Memory B cell (primary cell): ENCODE results near the gene LRRC3.

Experiments
- ATAC-seq: fragments of 150-1000 bp; cut with Tn5 transposase; 2 replicates; pipeline ENCODE4 v1.10.0; 2021; ENCODE audit warnings: low read depth, mild to moderate bottlenecking, moderate library complexity
- DNase-seq, 2 donors: peaks; one replicate each; pipeline ENCODE4 v3.0.0; 2022; ENCODE audit warnings: low spot score in 2 of 2
- H3K27ac Mint-ChIP-seq: one replicate; pipeline ENCODE4 v1.8.0; 2022; ENCODE audit warnings: mild to moderate bottlenecking, moderate library complexity, mixed read lengths
- H3K27me3 Mint-ChIP-seq: one replicate; pipeline ENCODE4 v1.8.0; 2022; ENCODE audit warnings: mixed read lengths
- H3K36me3 Mint-ChIP-seq: one replicate; pipeline ENCODE4 v1.8.0; 2022; ENCODE audit warnings: mild to moderate bottlenecking, mixed read lengths
- H3K4me1 Mint-ChIP-seq: one replicate; pipeline ENCODE4 v1.8.0; 2022; ENCODE audit warnings: mixed read lengths
- H3K4me3 Mint-ChIP-seq: one replicate; pipeline ENCODE4 v1.8.0; 2022; ENCODE audit warnings: mild to moderate bottlenecking, moderate library complexity, mixed read lengths
- H3K9me3 Mint-ChIP-seq: one replicate; pipeline ENCODE4 v1.8.0; 2022; ENCODE audit warnings: mixed read lengths

LRRC3 gene

GRCh38 chr21:44480200-44481053 lies 25.1 kb downstream of the LRRC3 start:
- H3K27ac Mint-ChIP-seq, result no peak overlapping the region
- H3K36me3 Mint-ChIP-seq, result no peaks in the 10 kb centered on the region
- no peak overlapping the region for H3K4me3 Mint-ChIP-seq
- no peaks in the 10 kb centered on the region for H3K9me3 Mint-ChIP-seq
- peaks cover 10% of the 10 kb centered on the region for H3K27me3 Mint-ChIP-seq
- ATAC-seq (no peak), DNase-seq (no peak)
- H3K4me1 Mint-ChIP-seq, result peaks cover 5% of the 10 kb centered on the region

- no peak for DNase-seq
Observed at GRCh38 chr21:44482581-44483287, 27.4 kb downstream of the LRRC3 start.

GRCh38 chr21:44483288-44484237 lies 28.3 kb downstream of the LRRC3 start:
- DNase-seq (no peak), ATAC-seq (no peak)
- peaks cover 5% of the 10 kb centered on the region for H3K4me1 Mint-ChIP-seq
- H3K27me3 Mint-ChIP-seq, result peaks cover 10% of the 10 kb centered on the region
- H3K4me3 Mint-ChIP-seq, result no peak overlapping the region
- no peaks in the 10 kb centered on the region for H3K36me3 Mint-ChIP-seq
- no peak overlapping the region for H3K27ac Mint-ChIP-seq
- no peaks in the 10 kb centered on the region for H3K9me3 Mint-ChIP-seq

More at GRCh38 chr21:44482581-44483287, 27.4 kb downstream of the LRRC3 start:
- no peak overlapping the region for H3K27ac Mint-ChIP-seq
- H3K4me1 Mint-ChIP-seq, result peaks cover 5% of the 10 kb centered on the region
- no peak for ATAC-seq
- no peaks in the 10 kb centered on the region for H3K36me3 Mint-ChIP-seq
- no peak overlapping the region for H3K4me3 Mint-ChIP-seq
- no peaks in the 10 kb centered on the region for H3K9me3 Mint-ChIP-seq
- peaks cover 10% of the 10 kb centered on the region for H3K27me3 Mint-ChIP-seq

DNA sequence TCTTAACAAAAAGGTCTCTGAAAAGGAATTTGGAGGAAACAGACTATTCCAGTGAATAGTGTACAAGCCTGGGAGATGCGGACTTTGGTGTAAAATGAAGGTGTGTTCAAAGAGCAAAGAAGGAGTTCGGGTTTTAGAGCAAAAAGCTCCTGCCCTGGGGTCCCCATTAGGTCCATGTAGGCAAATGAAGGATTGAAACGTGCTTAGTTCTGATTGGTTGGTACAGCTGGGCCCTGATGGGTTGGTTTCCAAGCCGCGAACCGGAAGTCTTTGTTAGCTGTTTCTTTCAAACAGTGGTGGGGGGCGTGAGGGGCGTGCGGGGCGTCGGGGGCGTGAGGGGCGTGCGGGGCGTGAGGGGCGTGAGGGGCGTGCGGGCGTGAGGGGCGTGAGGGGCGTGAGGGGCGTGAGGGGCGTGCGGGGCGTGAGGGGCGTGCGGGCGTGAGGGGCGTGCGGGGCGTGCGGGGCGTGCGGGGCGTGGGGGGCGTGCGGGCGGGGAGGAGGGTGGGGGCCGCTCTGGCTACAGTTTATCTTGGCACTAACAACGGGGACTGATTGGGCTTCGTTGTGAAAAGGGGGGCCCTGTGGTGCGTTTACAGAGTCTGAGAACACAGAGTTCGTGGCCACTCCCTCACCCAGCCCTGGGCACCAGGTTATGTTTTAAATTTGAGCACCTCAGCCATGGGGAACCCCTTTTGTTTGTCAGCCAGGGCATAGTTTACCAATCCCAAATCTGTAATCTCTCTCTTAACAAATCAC lies 29.4 kb downstream of the LRRC3 start:
- Mint-ChIP-seq H3K27ac (peak overlapping the region; percentile 42), H3K9me3 (no peaks in the 10 kb centered on the region), H3K36me3 (no peaks in the 10 kb centered on the region), H3K4me1 (no peaks in the 10 kb centered on the region), H3K4me3 (no peak overlapping the region), H3K27me3 (peaks cover 14% of the 10 kb centered on the region)
- DNase-seq, result no peak
- no peak for ATAC-seq

DNA sequence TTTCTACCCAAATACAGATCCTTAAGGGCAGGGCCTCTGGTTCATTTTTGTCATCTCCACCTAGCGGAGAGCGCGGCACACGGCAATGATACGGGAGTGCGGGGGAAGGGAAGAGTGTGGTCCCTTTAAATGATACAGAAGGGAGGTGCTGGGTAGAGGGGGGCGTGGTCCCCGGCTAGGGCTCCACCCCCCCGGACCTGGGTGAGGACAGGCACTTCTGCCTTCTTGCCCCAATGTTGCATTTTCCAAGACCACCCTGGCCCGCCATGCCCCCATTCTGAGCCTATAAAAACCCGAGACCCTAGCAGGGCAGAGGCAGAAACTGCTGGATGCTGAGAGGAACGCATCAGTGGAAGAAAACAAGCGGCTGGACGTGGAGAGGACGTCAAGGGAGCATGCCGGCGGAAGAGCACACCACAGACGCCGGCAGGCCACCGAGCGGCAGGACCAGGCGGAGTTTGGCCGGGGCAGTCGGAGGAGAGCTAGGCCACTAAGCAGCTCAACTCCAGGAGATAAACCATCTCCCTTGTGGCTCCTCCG lies 30.0 kb downstream of the LRRC3 start:
- Mint-ChIP-seq H3K36me3 (no peaks in the 10 kb centered on the region), H3K4me1 (no peaks in the 10 kb centered on the region), H3K4me3 (peak overlapping the region; percentile 39), H3K9me3 (no peaks in the 10 kb centered on the region), H3K27ac (no peak overlapping the region), H3K27me3 (peaks cover 20% of the 10 kb centered on the region)
- peak; percentile 64 for ATAC-seq
- no peak for DNase-seq

DNA sequence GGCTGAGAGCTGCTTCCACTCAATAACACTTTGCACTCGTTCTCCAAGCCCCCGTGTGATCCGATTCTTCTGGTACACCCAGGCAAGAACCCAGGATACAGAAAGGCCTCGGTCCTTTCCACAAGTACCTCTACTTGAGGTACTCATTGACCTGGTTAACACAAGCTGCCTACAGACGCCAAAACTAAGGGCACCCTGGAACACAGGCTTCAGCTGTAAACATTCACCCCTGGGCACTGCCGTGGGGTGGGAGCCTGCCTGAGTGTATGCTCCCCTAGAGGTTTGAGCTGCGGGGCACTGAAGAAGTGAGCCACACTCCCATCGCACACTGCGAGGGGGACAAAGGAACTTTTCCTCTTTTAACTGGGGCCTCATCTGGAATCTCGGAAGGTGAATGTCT lies 30.5 kb downstream of the LRRC3 start:
- Mint-ChIP-seq H3K27me3 (peaks cover 20% of the 10 kb centered on the region), H3K27ac (no peak overlapping the region), H3K4me3 (no peak overlapping the region), H3K4me1 (no peaks in the 10 kb centered on the region), H3K9me3 (no peaks in the 10 kb centered on the region), H3K36me3 (no peaks in the 10 kb centered on the region)
- ATAC-seq, result no peak
- no peak for DNase-seq

DNA sequence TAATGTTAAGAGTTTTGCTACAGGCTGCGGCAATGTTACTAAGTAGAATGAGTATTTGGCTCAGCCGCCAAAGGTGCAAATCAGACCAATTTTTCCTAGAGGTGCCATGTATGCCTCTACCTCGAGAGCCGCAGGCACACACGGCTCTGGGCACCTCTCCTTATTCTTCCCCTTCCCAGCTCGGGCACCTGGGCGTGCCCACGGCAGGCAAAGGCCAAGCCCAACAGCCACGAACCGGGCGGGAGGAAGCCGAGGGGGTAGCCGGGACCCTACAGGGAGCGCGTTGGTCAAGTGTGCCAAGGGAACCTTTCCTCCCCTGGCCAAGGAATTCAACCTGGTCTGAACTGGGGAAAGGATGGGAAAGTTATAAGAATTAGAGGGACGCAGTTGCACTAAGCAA lies 31.0 kb downstream of the LRRC3 start:
- Mint-ChIP-seq H3K27ac (no peak overlapping the region), H3K4me3 (no peak overlapping the region)

DNA sequence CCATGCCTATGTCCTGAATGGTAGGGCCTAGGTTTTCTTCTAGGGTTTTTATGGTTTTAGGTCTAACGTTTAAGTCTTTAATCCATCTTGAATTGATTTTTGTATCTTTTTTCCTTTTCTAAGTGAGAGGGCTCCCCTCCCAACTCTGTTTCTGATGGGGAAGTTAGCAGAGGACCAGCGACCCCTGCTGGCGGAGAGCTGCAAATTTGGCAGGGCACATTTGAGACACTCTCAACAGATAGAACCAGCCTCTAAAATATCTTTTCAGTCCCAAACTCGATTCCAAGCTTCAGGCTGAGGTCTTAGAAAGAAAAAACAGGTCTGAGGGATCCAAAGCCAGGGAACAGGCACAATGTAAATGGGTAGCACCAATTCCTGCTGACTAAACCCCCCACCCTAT lies 32.5 kb downstream of the LRRC3 start:
- no peak for DNase-seq
- Mint-ChIP-seq H3K4me1 (no peaks in the 10 kb centered on the region), H3K27ac (no peak overlapping the region), H3K27me3 (peaks cover 21% of the 10 kb centered on the region), H3K9me3 (peaks cover 6% of the 10 kb centered on the region), H3K36me3 (no peaks in the 10 kb centered on the region), H3K4me3 (no peak overlapping the region)
- no peak for ATAC-seq

More for the DNA sequence above, 31.0 kb downstream of the LRRC3 start:
- Mint-ChIP-seq H3K36me3 (no peaks in the 10 kb centered on the region), H3K4me1 (no peaks in the 10 kb centered on the region), H3K9me3 (no peaks in the 10 kb centered on the region), H3K27me3 (peaks cover 18% of the 10 kb centered on the region)
- no peak for ATAC-seq
- no peak for DNase-seq

DNA sequence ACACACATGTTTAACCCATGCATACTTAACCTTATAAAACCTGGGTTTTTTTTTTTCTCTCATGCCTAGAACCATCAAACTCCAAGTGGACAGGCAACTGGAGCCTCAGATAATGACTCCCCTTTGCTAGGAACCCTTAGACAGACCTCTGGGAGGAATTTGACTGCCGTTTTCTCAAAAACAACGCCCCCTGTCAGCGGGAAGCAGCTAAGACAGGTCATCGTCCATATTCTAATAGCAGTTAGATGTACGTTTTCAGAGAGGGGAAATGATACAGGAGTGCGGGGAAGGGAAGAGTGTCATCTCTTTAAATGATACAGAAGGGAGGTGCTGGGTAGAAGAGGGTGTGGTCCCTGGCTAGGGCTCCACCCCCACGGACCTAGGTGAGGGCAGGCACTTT lies 34.7 kb downstream of the LRRC3 start:
- no peaks in the 10 kb centered on the region for H3K36me3 Mint-ChIP-seq
- ATAC-seq (no peak), DNase-seq (no peak)
- H3K4me3 Mint-ChIP-seq, result no peak overlapping the region
- H3K9me3 Mint-ChIP-seq, result peaks cover 10% of the 10 kb centered on the region
- H3K27me3 Mint-ChIP-seq, result peaks cover 17% of the 10 kb centered on the region
- no peak overlapping the region for H3K27ac Mint-ChIP-seq
- H3K4me1 Mint-ChIP-seq, result no peaks in the 10 kb centered on the region

- H3K4me1 Mint-ChIP-seq, result no peaks in the 10 kb centered on the region
- no peak for DNase-seq
- no peaks in the 10 kb centered on the region for H3K36me3 Mint-ChIP-seq
- H3K27me3 Mint-ChIP-seq, result peaks cover 19% of the 10 kb centered on the region
- H3K9me3 Mint-ChIP-seq, result peaks cover 10% of the 10 kb centered on the region
- H3K4me3 Mint-ChIP-seq, result no peak overlapping the region
- ATAC-seq, result no peak
- no peak overlapping the region for H3K27ac Mint-ChIP-seq
Observed at GRCh38 chr21:44490405-44490804, 35.1 kb downstream of the LRRC3 start.

GRCh38 chr21:44490816-44491215 lies 35.5 kb downstream of the LRRC3 start:
- H3K4me1 Mint-ChIP-seq, result no peaks in the 10 kb centered on the region
- no peak overlapping the region for H3K27ac Mint-ChIP-seq
- no peak overlapping the region for H3K4me3 Mint-ChIP-seq
- ATAC-seq (no peak), DNase-seq (no peak)
- H3K36me3 Mint-ChIP-seq, result no peaks in the 10 kb centered on the region
- H3K9me3 Mint-ChIP-seq, result peaks cover 10% of the 10 kb centered on the region
- H3K27me3 Mint-ChIP-seq, result peaks cover 23% of the 10 kb centered on the region

DNA sequence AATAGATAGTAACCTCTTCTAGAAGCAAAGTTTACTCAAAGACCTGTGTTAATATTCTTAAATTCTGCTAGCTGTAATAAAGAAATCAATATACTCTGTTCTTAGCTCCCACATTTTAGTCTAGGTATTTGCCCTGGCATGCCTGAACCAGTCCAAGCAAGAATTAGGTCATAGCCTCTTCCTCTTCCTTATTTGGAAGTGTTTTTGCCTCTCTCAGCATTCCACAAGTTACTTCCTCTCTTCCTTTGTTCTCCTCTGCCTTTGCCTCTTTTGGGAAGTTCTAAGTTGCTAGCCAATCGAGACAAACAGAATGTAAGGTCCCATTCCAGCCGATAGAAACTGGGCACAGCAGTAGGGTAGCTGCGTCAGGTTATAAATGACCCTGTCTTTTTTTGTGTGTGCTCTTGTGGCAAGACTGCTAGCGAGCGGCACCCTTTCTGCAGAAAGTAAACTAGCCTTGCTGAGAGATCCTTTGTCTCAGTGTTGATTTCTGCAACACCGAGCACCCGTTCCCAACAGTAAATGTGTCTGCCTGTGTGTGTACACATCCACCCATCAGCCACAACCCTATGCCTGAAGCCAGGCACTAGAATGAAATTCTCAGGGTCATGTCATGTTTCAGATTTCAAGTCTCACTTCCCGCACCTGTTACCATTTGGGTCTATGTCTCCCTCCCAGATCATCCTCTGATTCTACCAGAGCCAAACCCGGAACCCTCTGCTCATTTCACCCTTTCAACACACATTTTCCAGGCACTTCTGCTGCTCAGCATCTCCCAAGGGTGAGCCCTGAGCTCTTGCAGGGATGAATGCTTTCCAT lies 37.5 kb downstream of the LRRC3 start:
- H3K27ac Mint-ChIP-seq, result no peak overlapping the region
- no peak overlapping the region for H3K4me3 Mint-ChIP-seq
- H3K36me3 Mint-ChIP-seq, result no peaks in the 10 kb centered on the region
- peaks cover 26% of the 10 kb centered on the region for H3K27me3 Mint-ChIP-seq
- H3K4me1 Mint-ChIP-seq, result no peaks in the 10 kb centered on the region
- DNase-seq (no peak), ATAC-seq (no peak)
- H3K9me3 Mint-ChIP-seq, result peaks cover 10% of the 10 kb centered on the region
